H1 (cell line): ENCODE measurements around the gene ANAPC15. TPM values are rescaled to one million over a fixed set of nuclear protein-coding genes. Genes with fewer than 3 reads are reported as not detected.

Experiments used
- CTCF ChIA-PET: fragments of 300-600 bp; sonication (Branson Sonifier 250); formaldehyde crosslinking; loops from one replicate; lab custom pipeline; 2021; ENCODE audit not compliant: partially characterized antibody; lab: Charles Lee
- POLR2A ChIA-PET: fragments of 300-600 bp; sonication (Branson Sonifier 250); formaldehyde crosslinking; loops from one replicate; lab custom pipeline; 2021; ENCODE audit warnings: inconsistent platforms; ENCODE audit not compliant: partially characterized antibody; lab: Charles Lee
- DNase-seq, 2 experiments: peaks; one replicate each; pipeline versions ENCODE4 v3.0.0 to v3.0.0-alpha.2; 2010 to 2022; ENCODE audit warnings: low spot score in 2 of 2, low read depth in 1 of 2, mixed read lengths in 1 of 2
- FAIRE-seq: peaks from 2 replicates; lab custom pipeline; 2011; peaks lifted over from hg19 to GRCh38; lab: Jason Lieb, UNC
- H2AFZ ChIP-seq: 2 replicates; pipeline ENCODE4 v1.8.1; 2012; ENCODE audit warnings: low read length, inconsistent platforms
- H2AK5ac ChIP-seq: 2 replicates; pipeline ENCODE4 v1.6.1; 2013; ENCODE audit warnings: low read depth, low read length
- H2BK120ac ChIP-seq: replicated peaks from 2 replicates; pipeline ENCODE3; 2013; ENCODE audit warnings: low read depth, low read length, inconsistent platforms
- H2BK12ac ChIP-seq: 2 replicates; pipeline ENCODE4 v1.6.1; 2013; ENCODE audit warnings: low read depth, low read length
- H2BK15ac ChIP-seq: 2 replicates; pipeline ENCODE4 v1.6.1; 2013; ENCODE audit warnings: low read length
- H2BK20ac ChIP-seq: 2 replicates; pipeline ENCODE4 v1.6.1; 2013; ENCODE audit warnings: low read length
- H2BK5ac ChIP-seq: 2 replicates; pipeline ENCODE4 v1.6.1; 2013; ENCODE audit warnings: low read depth, low read length
- H3K14ac ChIP-seq: 2 replicates; pipeline ENCODE4 v1.6.1; 2013; ENCODE audit warnings: inconsistent platforms; ENCODE audit not compliant: insufficient read length
- H3K18ac ChIP-seq: 2 replicates; pipeline ENCODE4 v1.6.1; 2013; ENCODE audit warnings: low read length; ENCODE audit errors: extremely low read depth
- H3K23ac ChIP-seq: 2 replicates; pipeline ENCODE4 v1.6.1; 2013; ENCODE audit warnings: inconsistent platforms; ENCODE audit not compliant: insufficient read length
- H3K23me2 ChIP-seq: 2 replicates; pipeline ENCODE4 v1.6.1; 2013; ENCODE audit warnings: low read depth, low read length
- H3K27ac ChIP-seq: 2 replicates; pipeline ENCODE4 v1.6.1; 2011; ENCODE audit warnings: low read depth, low read length, inconsistent platforms
- H3K27me3 ChIP-seq, 4 experiments: replicated peaks in 1 of 4; 1 replicate in 1 of 4; 2 replicates in 3 of 4; pipeline versions ENCODE4 v1.6.1 to v1.8.1; 2011 to 2013; ENCODE audit warnings: low read length in 3 of 4, mild to moderate bottlenecking in 3 of 4, inconsistent platforms in 2 of 4, mixed read lengths in 2 of 4, moderate library complexity in 1 of 4; ENCODE audit not compliant: control insufficient read depth in 3 of 4, insufficient read depth in 3 of 4; ENCODE audit errors: extremely low read depth in 1 of 4
- H3K36me3 ChIP-seq, 4 experiments: 2 replicates each; pipeline versions ENCODE4 v1.6.1 to v1.8.1; 2011 to 2013; ENCODE audit warnings: mild to moderate bottlenecking in 4 of 4, low read length in 3 of 4, moderate library complexity in 2 of 4, control low read depth in 1 of 4, inconsistent platforms in 1 of 4; ENCODE audit not compliant: insufficient read depth in 4 of 4, control insufficient read depth in 2 of 4
- H3K4ac ChIP-seq: replicated peaks from 2 replicates; pipeline ENCODE3; 2013; ENCODE audit warnings: low read length, low read depth, mixed read lengths, inconsistent platforms; ENCODE audit not compliant: insufficient read length
- H3K4me1 ChIP-seq, 4 experiments: replicated peaks in 1 of 4; 1 replicate in 1 of 4; 2 replicates in 3 of 4; pipeline versions ENCODE4 v1.6.1 to v1.8.1; 2011 to 2013; ENCODE audit warnings: low read length in 3 of 4, inconsistent platforms in 2 of 4, mixed read lengths in 1 of 4; ENCODE audit not compliant: insufficient read depth in 4 of 4, control insufficient read depth in 3 of 4
- H3K4me2 ChIP-seq, 2 experiments: 2 replicates each; pipeline versions ENCODE4 v1.6.1 to v1.8.1; 2011 to 2013; ENCODE audit warnings: low read depth in 2 of 2, low read length in 2 of 2, control low read depth in 1 of 2, inconsistent platforms in 1 of 2, mild to moderate bottlenecking in 1 of 2; ENCODE audit not compliant: insufficient read depth in 1 of 2
- H3K4me3 ChIP-seq, 4 experiments: fragments of 200-600, 300-600 bp in 1 of 4; sonication (generic), shearing (Covaris generic), sonication (Bioruptor Twin) in 1 of 4; 2 replicates each; pipeline versions ENCODE4 v1.5.1 to v1.8.1; 2011 to 2016; ENCODE audit warnings: low read length in 4 of 4, low read depth in 3 of 4, control low read depth in 2 of 4, inconsistent platforms in 2 of 4, mild to moderate bottlenecking in 2 of 4, mixed read lengths in 1 of 4, moderate library complexity in 1 of 4; ENCODE audit not compliant: insufficient read depth in 2 of 4; ENCODE audit errors: extremely low read depth in 1 of 4
- H3K56ac ChIP-seq: replicated peaks from 2 replicates; pipeline ENCODE3; 2013; ENCODE audit warnings: low read depth, mild to moderate bottlenecking, mixed read lengths, low read length, inconsistent platforms; ENCODE audit not compliant: insufficient read length
- H3K79me1 ChIP-seq: 2 replicates; pipeline ENCODE4 v1.6.1; 2013; ENCODE audit warnings: low read depth, low read length, control low read depth
- H3K79me2 ChIP-seq, 2 experiments: 2 replicates each; pipeline versions ENCODE4 v1.6.1 to v1.8.1; 2012 to 2013; ENCODE audit warnings: low read length in 2 of 2, mild to moderate bottlenecking in 2 of 2, inconsistent platforms in 1 of 2; ENCODE audit not compliant: insufficient read depth in 2 of 2, control insufficient read depth in 1 of 2
- H3K9ac ChIP-seq, 4 experiments: replicated peaks in 1 of 4; 1 replicate in 1 of 4; 2 replicates in 3 of 4; pipeline versions ENCODE4 v1.6.1 to v1.8.1; 2011 to 2013; ENCODE audit warnings: low read depth in 3 of 4, low read length in 3 of 4, control low read depth in 2 of 4, mild to moderate bottlenecking in 2 of 4, moderate library complexity in 2 of 4, inconsistent platforms in 1 of 4; ENCODE audit errors: extremely low read depth in 1 of 4
- H3K9me3 ChIP-seq, 2 experiments: 2 replicates each; pipeline versions ENCODE4 v1.6.1 to v1.8.1; 2012 to 2013; ENCODE audit warnings: mild to moderate bottlenecking in 2 of 2, moderate library complexity in 2 of 2, control low read depth in 1 of 2, inconsistent platforms in 1 of 2, low read depth in 1 of 2, low read length in 1 of 2, mixed read lengths in 1 of 2; ENCODE audit not compliant: insufficient read depth in 2 of 2
- H4K20me1 ChIP-seq, 2 experiments: replicated peaks in 1 of 2; 2 replicates each; pipeline versions ENCODE3 to v1.8.1; 2011 to 2013; ENCODE audit warnings: inconsistent platforms in 2 of 2, low read length in 2 of 2, mild to moderate bottlenecking in 1 of 2; ENCODE audit not compliant: insufficient read depth in 2 of 2, control insufficient read depth in 1 of 2
- H4K5ac ChIP-seq: 2 replicates; pipeline ENCODE4 v1.6.1; 2013; ENCODE audit warnings: low read length, low read depth, mixed read lengths, inconsistent platforms; ENCODE audit not compliant: insufficient read length
- H4K8ac ChIP-seq: 2 replicates; pipeline ENCODE4 v1.8.0; 2013; ENCODE audit warnings: mild to moderate bottlenecking, moderate library complexity, low read length, inconsistent platforms; ENCODE audit not compliant: insufficient read depth; ENCODE audit errors: extremely low read depth
- H4K91ac ChIP-seq: replicated peaks from 2 replicates; pipeline ENCODE3; 2013; ENCODE audit warnings: low read length, mixed read lengths, inconsistent platforms; ENCODE audit not compliant: insufficient read length
- CREB1 ChIP-seq: IDR thresholded peaks from 2 replicates; pipeline ENCODE4 v1.6.1; 2012; ENCODE audit warnings: inconsistent platforms
- KDM4A ChIP-seq: IDR thresholded peaks from one replicate; pipeline ENCODE4 v1.7.1; 2012; ENCODE audit warnings: low read depth, mild to moderate bottlenecking, moderate library complexity, low read length, inconsistent platforms; ENCODE audit not compliant: severe bottlenecking
- polyA plus RNA-seq, 7 experiments: library from polyadenylated mRNA; depleted of rRNA in 3 of 7; stranded (reverse) in 5 of 7; unstranded in 2 of 7; fragments of >200 nt in 5 of 7; fragments of 200-250 nt in 2 of 7; gene quantifications; 1 replicate in 5 of 7; 2 replicates in 1 of 7; 4 replicates in 1 of 7; pipeline versions ENCODE4 v1.2.1 to v1.2.3, GENCODE V29; 2011 to 2013; ENCODE audit warnings: missing spikeins in 2 of 7, mixed read lengths in 2 of 7
- total RNA-seq: library from RNA; stranded (reverse); fragmentation: NEBNext Ultra II Directional; extraction: Animal tissue kit (Norgen Biotek cat#: 25700); gene quantifications from 2 replicates; pipeline ENCODE4 v1.2.1, GENCODE V29; 2021

The ANAPC15 gene
- total and polyA plus RNA-seq, 2 of the 8 experiments (the other 6 are each of a cell fraction or from before 2014, with no cell fraction given): 66.2 to 74.9 TPM

GRCh38 chr11:72069200-72069599, 43.3 kb downstream of the ANAPC15 start:
- H3K9ac ChIP-seq: no peak overlapping the region
- H3K4me1 ChIP-seq: peaks cover 0 to 6% (median 2%) of the 10 kb centered on the region in 4 experiments; a peak in 3 of 7 replicates
- TF ChIP-seq CREB1 (no peak), KDM4A (no peak)
- TF ChIP-seq, all 59 proteins: peak for 0
- ChIA-PET POLR2A (interaction anchor here (1.4 to 2.6 kb wide), 4 partner anchors 10 to 43 kb away, joined by 3 to 8 read pairs (median 4); partner anchors contain the start of gene ANAPC15), CTCF (interaction anchor here (1.5 to 2.3 kb wide), 2 partner anchors 21 to 55 kb away, joined by 3 to 8 read pairs; no protein-coding TSS in a partner anchor)
- H4K5ac ChIP-seq: no peak overlapping the region
- no peak overlapping the region for H2AK5ac ChIP-seq
- H4K20me1 ChIP-seq: peaks cover 3 to 14% of the 10 kb centered on the region in 2 experiments
- H3K79me1 ChIP-seq: peaks cover 6% of the 10 kb centered on the region; the same call in 1 of the 2 replicates
- no peak overlapping the region for H3K18ac ChIP-seq
- no peak overlapping the region for H3K56ac ChIP-seq
- no peaks in the 10 kb centered on the region for H3K9me3 ChIP-seq
- H2BK20ac ChIP-seq: no peak overlapping the region
- H3K4me3 ChIP-seq: no peak overlapping the region
- H2BK5ac ChIP-seq: no peak overlapping the region
- H3K79me2 ChIP-seq: peaks cover 6 to 79% of the 10 kb centered on the region in 2 experiments
- no peak overlapping the region for H4K8ac ChIP-seq
- H3K4me2 ChIP-seq: no peak overlapping the region
- no peak for FAIRE-seq
- no peak overlapping the region for H4K91ac ChIP-seq
- peaks cover 0 to 21% (median 5%) of the 10 kb centered on the region in 4 experiments; a peak in 4 of 8 replicates for H3K36me3 ChIP-seq
- no peak overlapping the region for H2AFZ ChIP-seq
- no peaks in the 10 kb centered on the region for H3K23me2 ChIP-seq
- DNase-seq: no peak
- H3K14ac ChIP-seq: no peak overlapping the region
- H2BK12ac ChIP-seq: no peak overlapping the region
- no peak overlapping the region for H2BK120ac ChIP-seq
- no peak overlapping the region for H2BK15ac ChIP-seq
- H3K27ac ChIP-seq: no peak overlapping the region
- no peak overlapping the region for H3K23ac ChIP-seq
- H3K27me3 ChIP-seq: no peaks in the 10 kb centered on the region
- no peak overlapping the region for H3K4ac ChIP-seq
